Kasumi-1 (cell line): ENCODE results near the gene LRP8.

ENCODE experiments used
- DNase-seq, 2 experiments: peaks; one replicate each; lab custom pipeline; 2025; lab: John Stamatoyannopoulos, UW

LRP8 gene

DNA sequence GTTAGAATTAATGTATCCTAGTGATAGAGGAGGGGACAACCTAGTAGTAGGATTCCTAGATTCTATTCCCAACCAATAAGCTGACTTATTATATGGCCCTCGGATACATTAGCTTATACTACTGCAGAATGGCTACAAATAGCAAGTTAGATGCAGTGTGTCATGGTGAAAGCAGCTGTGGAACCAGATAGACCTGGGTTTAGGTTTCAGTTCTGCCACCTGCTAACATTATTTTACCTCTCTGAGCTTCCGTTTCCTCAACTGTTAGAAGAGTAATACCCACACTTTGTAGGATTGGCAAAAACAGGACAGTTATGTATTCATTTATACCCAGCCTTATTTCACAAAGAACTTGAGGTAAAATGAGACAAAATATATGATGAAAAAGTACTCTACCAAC, 67.9 kb downstream of the LRP8 start:
- DNase-seq = no peak

DNA sequence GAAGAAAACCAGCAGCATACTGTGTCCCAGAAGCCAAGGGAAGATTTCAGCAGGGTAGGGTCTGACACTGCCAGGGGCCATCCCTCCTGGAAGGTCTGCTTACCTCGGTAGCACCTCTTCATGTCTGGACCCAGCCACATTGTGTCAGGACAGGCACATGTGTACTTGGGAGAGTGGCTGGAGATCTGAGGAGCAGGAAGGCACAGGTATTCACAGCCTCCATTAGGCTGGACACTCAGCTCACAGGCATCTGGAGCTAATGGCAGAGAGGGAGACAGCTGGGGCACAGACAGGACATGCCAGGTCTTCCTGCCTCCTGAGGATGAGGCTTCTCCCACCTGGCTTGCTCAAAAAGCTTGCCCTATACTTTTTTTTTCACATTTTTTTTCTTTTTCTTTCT, 69.7 kb downstream of the LRP8 start:
- DNase-seq = no peak

DNA sequence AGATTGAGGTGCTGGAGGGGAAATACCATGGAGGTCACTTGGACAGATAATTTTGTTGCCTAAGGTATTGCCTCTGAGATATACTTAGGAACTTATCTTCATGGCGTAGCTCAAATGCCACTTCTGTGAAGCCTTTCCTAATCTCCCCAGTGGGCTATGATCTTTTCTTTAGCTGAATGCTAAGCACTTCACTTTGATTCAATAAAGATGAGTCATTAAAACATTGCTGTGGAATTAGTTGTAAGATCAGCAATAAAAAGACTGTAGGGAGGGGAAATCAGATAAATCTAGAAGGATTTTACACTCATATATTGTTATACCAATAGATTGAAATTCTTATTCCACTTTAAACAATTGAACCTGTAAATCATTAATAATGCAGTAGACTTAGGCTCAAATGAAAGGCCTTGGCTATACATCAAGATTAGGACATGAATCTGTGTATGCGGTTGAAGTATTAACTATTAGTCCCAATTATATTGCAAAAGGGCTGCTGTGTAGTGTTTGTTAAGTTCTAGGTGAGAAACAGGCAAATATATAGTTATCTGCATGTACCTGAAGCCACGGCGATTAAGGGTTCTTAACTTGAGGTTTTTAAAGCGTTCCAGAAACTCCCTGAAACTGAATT, 70.3 kb downstream of the LRP8 start:
- DNase-seq = no peak

DNA sequence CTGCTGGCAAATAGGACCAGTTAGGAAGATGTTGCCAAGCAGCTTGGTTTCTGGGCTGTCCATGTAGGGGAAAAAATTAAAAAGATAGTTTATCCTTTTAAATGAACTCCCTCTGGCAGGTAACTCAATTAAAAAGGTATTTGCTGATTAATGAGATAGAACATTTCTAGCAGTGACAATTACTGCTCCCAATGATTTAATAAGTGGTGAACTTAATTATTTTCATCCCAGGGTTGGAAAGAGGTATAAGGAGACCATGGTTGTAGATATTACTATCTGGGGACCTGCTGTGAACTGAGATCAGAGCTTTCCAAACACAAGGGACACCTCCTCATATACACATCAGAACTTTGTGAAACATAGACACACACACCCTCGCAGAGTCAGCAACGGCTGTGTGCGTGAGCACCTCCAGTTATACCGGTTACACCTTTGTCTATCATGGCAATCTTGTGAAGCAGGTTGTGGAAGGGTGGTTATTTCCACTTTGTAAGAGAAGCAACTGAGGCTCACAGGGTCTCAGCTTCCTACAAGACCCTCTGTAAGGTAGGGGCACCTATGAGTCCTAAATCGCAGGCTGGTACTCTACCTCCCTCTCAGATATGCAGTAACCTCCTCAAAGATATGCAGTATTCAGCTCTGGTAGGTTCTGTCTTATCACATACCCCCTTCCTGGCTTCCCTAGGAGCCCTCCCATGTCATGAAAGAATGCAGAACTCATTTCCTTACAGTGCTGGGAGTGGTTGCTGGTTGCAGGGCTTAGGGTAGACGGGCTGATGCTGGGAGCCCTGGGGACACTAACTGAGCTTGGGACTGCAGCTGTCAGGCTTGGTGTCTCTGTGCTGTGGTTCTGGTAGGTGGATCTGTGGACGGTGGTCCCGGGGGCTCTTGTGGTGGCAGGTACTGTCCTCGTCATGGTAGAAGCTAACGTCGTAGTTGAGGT, 71.1 kb downstream of the LRP8 start:
- DNase-seq = no peak

DNA sequence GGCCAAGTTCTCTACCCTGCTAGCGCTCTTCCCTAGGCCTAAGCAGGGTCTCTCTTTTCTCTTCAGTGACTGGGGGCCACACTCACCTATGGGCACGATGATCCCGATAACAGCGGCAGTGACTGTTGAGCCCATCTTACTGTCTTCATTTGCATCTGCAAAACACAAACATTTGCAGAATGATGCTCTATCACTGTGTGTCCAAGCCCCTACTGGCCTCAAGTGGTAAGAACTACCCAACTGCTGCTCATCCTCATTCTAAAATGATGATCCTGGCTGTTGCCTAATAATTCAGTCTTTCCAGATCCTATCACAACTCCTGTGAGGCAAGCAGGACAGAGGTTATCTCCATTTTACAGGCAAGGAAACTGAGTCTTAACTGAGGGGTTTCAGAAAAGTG, 72.8 kb downstream of the LRP8 start:
- no peak for DNase-seq

DNA sequence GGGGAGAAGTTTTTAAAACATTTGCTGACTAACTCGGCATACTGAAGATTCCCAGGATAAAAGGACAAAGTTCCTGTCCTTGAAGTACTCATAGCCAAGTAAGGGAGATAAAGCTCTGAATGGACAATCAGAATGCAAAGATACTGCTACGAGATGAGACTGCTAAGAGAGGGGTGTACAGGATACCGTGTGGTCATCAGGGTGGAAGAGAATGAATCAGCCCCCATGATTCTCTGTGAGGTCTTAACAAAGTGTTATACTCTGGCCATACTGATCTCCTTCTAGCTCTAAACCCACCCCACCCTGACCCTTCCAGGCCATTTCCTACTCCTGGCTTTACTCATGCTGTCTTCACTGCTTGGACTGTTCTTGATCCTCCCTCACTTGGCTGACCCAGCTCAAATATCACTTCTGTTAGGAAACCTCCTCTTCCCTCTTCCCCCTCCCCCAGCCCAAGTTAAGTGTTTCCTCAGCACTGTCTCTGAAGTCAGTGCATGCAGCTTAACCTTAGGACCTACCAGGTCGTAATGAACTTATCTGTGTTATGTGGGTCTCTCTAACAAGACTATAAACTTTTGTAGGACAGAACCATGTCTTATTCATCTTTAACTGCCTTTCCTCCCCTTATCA, 73.7 kb downstream of the LRP8 start:
- DNase-seq = no peak

DNA sequence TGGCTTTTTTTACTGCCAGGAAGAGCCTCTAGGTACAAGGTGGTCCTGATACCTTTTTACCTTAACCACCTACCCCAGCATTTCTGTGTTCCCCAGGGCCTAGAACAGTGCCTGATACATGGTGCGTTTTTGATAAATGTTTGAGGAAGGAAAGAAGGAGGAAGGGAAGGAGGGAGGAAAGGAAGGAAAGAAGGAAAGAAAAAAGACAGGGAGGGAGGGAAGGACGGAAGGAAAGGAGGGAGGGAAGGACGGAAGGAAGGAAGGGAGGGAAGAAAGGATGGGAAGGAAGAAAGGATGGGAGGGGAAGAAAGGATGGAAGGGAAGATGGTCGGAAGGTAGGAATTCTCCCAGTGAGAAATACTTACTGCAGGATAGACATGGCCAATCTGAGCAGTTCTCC, 77.5 kb downstream of the LRP8 start:
- DNase-seq = no peak

DNA sequence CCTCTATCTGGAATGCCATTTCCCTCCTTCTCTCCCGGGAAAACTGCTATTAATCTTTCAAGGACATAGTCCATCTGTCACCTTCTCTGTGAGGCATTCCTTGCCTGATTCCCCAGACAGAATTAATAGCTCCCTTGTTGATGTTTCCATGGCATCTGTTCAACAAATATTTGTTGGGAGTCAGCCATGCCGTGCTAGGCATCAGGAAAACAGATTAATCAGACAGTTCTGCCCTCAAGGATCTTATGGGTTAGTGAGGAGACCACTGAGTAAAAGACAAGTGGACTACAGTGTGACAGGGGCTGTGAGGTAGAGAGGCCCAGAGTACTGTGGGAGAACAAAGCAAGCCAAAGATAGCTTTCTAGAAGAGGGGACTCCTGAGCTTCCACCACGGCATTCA, 78.2 kb downstream of the LRP8 start:
- no peak for DNase-seq

DNA sequence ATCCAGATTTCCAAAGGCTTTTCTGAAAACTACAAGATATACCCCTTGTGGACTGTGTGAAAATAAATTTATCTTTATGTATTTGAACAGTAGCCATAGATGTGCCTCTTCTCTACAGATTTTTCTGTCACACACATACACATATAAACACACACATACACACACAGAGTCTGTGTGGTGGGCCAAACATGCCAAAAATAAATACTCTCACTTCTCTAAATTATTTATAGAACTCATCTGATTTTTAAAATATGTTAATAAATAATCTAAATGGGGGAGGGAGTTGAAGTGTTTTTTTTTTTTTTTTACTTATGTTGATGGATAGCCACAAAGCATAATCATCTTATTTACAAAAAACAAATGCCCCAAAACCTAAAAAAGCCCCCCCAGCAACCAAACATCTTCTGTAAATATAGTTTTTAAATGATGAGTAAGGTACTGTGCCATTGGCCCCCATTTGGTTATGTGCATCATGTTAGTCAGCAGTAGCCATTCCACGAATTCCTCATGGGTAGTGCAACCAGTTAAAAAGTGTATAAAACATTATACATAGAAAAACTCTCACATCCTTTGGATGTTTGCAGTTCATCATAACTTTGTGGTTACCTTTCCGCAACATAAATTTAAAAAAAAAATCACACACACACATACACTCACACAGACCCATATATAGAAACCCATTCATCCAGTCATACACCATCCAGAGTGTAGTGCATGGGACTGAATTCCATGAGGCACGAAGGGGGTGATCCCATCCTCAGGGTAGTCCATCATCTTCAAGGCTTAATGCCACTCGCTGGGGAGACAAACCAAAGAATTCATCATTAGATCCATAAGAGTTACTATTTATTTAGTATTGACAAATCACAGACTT, 81.4 kb downstream of the LRP8 start:
- no peak for DNase-seq

DNA sequence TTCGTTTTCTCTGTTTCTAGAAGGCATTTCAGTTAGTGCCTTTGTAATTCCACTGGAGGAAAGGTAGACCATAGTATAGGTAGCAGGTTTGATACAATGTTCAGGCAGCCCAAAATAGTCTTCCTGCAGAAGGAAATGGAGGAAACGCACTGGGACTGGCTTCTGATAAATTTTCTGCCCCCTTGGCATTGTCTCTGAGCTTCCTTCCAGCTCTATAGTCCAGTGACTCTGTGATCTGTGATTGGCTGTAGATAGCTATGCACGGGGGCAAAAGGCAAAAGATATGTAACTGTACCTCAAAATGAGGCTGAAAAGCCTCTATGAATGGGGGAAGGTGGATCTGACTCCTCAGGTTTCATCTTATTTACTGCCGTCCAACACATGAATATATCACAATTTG, 83.7 kb downstream of the LRP8 start:
- no peak for DNase-seq

DNA sequence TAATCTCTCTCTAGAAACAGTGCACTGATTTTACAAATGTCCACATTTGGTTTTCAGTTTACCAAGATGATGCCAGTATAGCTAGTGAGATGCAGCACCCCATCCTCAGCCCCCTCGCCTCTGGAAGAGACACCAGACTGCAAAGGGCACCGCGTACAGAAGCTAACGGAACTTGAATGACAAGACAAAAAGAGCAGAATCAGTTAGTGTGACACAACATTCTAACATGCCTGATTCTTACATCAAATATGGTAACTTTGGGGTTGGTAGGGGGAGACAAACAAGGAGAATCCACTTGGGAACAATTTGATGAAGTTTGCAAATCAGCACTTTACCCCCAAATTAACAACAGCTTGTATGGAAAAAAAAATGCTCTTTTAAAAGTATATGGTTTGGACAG, 85.5 kb downstream of the LRP8 start:
- DNase-seq = no peak

DNA sequence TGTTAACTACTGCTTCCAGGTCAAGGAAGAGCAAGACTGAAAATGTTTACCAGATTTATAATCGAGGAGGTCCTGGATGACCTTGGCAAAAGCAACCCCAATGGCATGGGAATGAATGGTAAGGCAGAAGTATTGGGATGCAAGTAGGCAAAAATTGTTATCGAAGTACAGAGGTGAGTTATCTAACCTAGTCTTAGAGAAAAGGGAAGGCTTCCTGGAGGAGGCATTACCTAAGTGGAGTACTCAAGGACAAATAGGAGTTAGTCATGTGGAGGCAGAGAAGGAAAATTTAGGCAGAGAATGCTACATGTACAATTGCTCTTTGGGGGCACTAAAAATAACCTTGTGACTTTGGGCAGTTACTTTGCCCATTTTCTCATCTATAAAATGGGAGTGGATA, 86.0 kb downstream of the LRP8 start:
- no peak for DNase-seq

DNA sequence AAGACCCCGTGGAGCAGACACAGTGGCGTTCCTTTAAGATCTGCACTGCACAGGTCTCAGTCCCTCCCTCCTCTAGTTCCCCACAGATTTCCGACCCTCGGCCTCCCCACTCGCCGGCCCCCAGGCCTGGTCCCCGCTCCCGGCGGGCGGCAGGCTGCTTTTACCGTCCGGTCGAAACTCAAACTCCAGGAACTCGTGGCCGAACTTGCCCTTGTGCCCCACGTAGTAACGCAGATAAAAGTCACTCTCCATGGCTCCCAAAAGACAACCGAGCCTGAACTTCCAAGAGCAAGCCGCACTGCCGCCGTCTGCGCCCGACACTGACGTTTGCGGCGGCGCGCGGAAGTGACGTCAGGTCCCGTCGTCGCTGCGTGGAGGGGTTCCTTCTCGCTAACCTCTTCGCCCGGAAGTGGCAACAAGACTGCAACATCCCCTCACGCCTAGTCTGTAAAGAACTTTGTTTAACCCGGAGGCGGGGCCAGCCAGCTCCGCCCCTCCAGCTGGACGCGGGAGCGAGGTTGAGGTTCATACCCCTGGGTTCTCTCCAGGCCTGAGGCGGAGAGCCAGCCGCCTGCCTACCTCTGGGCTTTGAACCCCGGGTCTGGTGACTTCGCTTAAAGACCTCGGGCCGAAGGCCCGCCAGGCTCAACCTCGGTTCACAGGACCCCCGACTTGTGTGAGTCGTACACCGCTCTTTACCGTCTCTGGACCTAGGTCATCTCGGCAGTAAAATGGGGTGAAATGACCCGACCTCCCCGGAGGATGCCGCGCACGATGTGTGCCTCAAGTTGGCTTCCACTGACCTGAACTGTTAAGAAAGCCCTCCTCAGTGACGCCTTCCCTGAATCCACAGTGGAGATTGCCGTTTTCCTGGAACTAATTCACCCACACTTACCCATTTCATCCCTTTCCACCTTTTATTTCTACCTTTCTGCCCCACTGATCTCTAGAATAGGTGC, 89.4 kb downstream of the LRP8 start, which contains the start of gene MAGOH:
TSS of gene MAGOH (minus strand) at position 322 of the 959 bp plus-strand sequence. CDS start at position 252, 70 bp downstream.
- peak; percentile 95 to 98 for DNase-seq

DNA sequence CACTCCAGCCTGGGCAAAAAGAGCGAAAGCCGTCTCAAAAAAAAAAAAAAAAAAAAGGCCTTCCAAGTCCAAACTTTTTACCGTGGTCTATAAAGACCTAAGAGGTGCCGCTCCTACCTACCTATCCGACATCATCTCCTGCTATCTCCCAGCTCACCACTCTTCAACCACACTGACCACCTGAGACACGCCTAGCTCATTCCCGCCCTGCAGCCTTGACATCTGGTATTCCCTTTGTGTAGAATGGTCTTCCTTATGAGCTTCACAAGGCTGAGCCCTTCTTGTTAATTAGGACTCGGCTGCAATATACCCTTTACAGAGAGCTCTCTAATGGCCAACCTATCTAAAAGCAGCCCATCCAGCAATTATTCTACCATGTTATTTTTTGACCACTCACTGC, 90.2 kb downstream of the LRP8 start:
- DNase-seq = no peak

DNA sequence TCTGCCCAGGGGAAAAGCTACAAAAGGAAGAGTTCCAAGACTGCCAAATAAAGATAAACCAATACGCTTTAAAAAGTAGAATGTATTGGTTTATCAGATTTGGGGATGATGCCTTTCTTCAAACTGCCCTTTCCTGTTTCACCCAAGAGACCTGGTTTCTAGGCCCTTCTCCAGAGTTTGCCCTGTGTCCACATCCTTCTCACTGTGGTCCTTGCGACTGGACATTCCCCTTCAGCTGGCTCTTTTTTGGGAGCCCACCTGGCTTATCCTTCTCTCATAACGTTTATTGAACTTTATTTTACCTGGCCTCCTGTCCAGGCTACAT, 106.9 kb downstream of the LRP8 start:
- no peak for DNase-seq

DNA sequence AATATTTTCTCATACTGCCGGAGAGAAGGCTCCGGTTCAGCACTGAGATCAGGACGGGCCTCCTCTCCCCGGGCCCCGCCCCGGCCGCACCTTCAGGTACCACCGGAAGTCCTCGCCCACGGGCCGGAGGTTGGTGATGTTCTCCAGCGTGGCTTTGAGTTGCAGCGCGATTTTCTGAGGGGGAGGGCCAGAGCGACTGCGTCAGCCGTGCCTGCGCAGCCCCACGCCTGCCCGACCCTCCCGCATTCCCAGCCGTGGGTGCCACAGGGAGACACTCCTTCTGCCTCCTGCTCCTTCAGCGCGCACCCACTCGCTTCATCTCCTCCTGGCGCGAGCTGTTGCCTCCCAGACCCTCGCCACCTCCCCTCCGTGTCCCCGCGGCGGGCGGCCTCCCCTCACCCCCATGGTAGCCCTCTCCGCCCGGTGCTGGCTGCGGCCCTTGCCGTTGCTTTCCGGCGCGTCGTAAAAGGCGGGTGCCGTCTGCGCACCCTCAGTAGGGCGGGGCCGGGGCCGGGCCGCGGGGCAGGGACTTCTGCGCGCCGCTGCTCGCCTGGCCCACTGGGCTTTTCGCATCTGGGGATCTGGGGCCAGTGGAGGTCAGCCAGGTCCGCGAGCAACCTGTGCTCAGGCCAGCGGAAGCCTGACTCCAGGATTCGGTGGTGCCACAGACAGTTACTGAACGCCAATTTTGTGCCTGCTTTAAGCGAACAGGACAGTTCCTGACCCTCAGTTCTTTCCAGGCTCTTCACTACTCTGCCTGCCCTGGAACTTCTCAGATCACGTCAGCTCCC, 107.5 kb downstream of the LRP8 start, which contains the start of gene CZIB:
TSS of gene CZIB (minus strand) at position 464 of the 791 bp plus-strand sequence. CDS start at position 405, 59 bp downstream.
- peak; percentile 78 to 84 for DNase-seq

DNA sequence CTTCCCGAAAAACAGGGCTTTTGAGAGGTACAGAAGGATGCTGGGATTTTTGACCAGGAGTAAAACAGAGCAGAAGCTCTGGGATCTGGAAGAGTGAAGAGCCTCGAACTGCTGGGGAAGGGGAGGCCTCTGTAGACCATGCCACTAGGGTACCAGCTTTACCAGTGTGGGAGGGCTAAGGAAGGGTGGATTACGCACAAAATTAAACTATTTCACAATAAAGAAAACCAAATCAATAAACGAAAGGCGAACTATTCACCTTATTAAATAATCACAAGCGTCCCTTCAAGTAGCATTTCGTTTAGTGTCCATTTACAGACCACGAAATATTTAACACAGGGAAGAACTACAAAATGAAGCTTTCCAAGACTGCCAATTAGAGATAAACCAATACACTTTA, 108.2 kb downstream of the LRP8 start:
- DNase-seq = no peak

DNA sequence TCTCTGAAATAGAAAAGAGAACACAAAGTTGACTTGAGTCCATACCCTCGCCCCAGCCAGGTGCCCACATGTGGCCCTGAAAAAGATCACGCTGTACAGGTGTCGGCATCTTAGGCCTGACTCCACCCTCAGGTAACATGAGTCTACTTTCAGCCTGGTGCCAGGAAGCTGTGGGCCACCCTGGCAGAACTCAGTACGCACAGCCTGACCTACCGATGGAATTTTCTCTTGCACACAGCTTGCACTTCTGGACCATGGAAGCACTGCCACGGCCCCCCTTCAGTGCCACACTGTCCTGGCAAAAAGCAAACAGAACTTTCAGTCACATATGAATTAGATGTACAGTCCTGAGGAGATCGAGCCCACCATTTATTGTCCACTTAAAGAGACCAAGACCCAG, 109.7 kb downstream of the LRP8 start:
- DNase-seq = no peak

DNA sequence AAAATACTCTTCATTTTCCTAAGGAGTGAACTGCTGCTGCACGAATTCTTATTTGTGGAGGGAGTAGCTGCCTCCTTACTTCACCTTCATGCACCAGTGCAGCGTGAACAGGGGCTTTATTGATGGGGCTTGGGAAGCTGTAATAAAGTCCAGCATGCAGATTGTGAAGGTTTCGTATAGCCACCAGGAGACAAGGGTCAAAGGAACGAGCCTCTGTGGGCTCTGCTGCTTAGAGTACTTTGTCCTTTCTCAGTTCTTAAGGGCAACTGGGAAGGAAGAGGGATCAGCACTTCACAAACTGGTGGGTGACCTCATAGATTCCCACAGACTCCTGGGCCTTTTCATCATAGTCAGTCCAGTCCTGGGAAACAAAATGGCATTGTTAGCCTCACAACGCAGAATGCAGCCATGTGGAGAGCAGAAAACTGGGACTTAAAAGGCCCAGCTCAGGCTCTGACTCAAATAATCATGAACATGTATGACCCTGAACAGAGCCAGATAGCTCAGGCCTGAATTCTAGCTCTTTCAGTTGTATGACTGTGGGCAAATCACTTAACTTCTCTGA, 113.4 kb downstream of the LRP8 start:
- no peak for DNase-seq

DNA sequence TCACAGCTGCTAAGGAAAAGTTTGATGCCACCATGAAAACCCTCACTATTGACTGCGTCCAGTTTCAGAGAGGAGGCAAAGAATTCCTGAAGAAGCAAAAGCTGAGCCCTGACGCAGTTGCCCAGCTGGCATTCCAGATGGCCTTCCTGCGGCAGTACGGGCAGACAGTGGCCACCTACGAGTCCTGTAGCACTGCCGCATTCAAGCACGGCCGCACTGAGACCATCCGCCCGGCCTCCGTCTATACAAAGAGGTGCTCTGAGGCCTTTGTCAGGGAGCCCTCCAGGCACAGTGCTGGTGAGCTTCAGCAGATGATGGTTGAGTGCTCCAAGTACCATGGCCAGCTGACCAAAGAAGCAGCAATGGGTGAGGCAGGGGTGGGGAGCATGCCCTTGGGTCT, 116.9 kb downstream of the LRP8 start:
- DNase-seq = no peak
